Glutamatergic neuron (in vitro differentiated cells): ENCODE data around the gene DNAJB9. TPM values are rescaled to one million over a fixed set of nuclear protein-coding genes. Genes with fewer than 3 reads are reported as not detected.

Experiments
- DNase-seq: peaks from one replicate; pipeline ENCODE4 v3.0.0; 2022
- H3K27ac Mint-ChIP-seq: one replicate; pipeline ENCODE4 v1.8.0; 2020; ENCODE audit warnings: mild to moderate bottlenecking, mixed read lengths, inconsistent platforms; ENCODE audit not compliant: unreplicated experiment
- H3K27me3 Mint-ChIP-seq: one replicate; pipeline ENCODE4 v1.8.0; 2020; ENCODE audit warnings: mild to moderate bottlenecking, moderate library complexity, mixed read lengths, inconsistent platforms; ENCODE audit not compliant: unreplicated experiment
- H3K36me3 Mint-ChIP-seq: one replicate; pipeline ENCODE4 v1.8.0; 2020; ENCODE audit warnings: mild to moderate bottlenecking, mixed read lengths, inconsistent platforms; ENCODE audit not compliant: unreplicated experiment
- H3K4me1 Mint-ChIP-seq: one replicate; pipeline ENCODE4 v1.8.0; 2020; ENCODE audit warnings: mild to moderate bottlenecking, low read depth, mixed read lengths, inconsistent platforms; ENCODE audit not compliant: unreplicated experiment
- H3K4me3 Mint-ChIP-seq: one replicate; pipeline ENCODE4 v1.8.0; 2020; ENCODE audit warnings: mild to moderate bottlenecking, mixed read lengths, inconsistent platforms; ENCODE audit not compliant: unreplicated experiment
- H3K9me3 Mint-ChIP-seq: one replicate; pipeline ENCODE4 v1.8.0; 2020; ENCODE audit warnings: mild to moderate bottlenecking, moderate library complexity, mixed read lengths, inconsistent platforms; ENCODE audit not compliant: unreplicated experiment
- CTCF ChIP-seq: fragments of 200-600 bp; sonication (generic); IDR thresholded peaks from one replicate; pipeline ENCODE4 v1.5.0; 2021; ENCODE audit not compliant: partially characterized antibody, unreplicated experiment
- long read RNA-seq: library from polyadenylated mRNA; unstranded; transcript quantifications from one replicate; pipeline ENCODE4 v2.0.0, GENCODE V29; 2020; ENCODE audit not compliant: unreplicated experiment
- total RNA-seq: library from RNA; stranded (reverse); fragmentation: NEBNext Ultra II Directional; extraction: Animal tissue kit (Norgen Biotek cat#: 25700); gene quantifications from one replicate; pipeline ENCODE4 v1.2.1, GENCODE V29; 2021; ENCODE audit not compliant: unreplicated experiment

Gene DNAJB9
- total RNA-seq, result 21.6 TPM
- long read RNA-seq, transcript DNAJB9-201 (3 exons, 2,715 nt), result major isoform, 37 of 39 reads
- long read RNA-seq, partial matches to known transcripts, result 0 of 39 reads
- long read RNA-seq, other reads (novel, unspliced or antisense), result 2 of 39 reads

DNA sequence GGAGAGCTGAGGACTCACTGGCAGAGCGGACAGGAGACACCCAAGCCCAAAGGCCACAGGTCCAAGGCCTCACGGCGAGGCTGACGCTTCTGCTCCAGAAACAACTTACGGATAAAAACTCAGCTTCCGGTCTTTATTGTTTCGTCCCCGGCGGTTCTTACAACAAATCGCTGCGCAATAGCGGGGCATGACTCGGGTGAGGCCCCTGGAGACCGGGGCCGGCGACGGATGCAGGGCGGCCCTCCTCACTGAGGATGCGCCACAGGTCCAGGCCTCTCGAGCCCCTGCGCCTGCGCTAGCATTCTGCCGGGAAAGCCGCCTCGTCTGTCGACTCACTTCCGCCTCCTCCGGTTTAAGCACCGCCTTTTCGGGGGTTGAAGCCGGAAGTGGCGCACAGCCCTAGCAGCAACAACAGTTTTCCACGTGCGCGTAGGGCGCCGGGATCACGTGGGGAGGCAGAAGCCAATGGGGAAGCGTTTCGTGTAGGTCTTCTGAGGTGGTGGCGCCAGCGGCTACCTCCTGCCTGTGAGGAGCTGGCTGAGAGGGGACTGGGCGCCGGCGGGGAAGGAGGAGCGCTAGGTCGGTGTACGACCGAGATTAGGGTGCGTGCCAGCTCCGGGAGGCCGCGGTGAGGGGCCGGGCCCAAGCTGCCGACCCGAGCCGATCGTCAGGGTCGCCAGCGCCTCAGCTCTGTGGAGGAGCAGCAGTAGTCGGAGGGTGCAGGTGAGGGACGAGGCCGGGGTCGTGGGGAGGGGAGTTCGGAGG is at the start of gene DNAJB9, which contains the start of gene THAP5:
DNAJB9 (plus strand) TSS at position 494 of the 765 bp plus-strand sequence. CDS start 1,853 bp downstream, outside the sequence.
THAP5 (minus strand) TSS at position 326 of the 765 bp plus-strand sequence; CDS start at position 189, 137 bp downstream.
- DNase-seq, result peak; percentile 99
- H3K36me3 Mint-ChIP-seq, result no peaks in the 10 kb centered on the region
- H3K4me3 Mint-ChIP-seq, result peak within 1 kb of the TSS; percentile 95
- H3K9me3 Mint-ChIP-seq, result peaks cover 7% of the 10 kb centered on the region
- peak within 1 kb of the TSS; percentile 96 for H3K27ac Mint-ChIP-seq
- peaks cover 10% of the 10 kb centered on the region for H3K4me1 Mint-ChIP-seq
- TF ChIP-seq CTCF, result no peak
- peaks cover 3% of the 10 kb centered on the region for H3K27me3 Mint-ChIP-seq

GRCh38 chr7:108522780-108523179 is 46.9 kb upstream of the DNAJB9 start:
- no peaks in the 10 kb centered on the region for H3K36me3 Mint-ChIP-seq
- H3K27ac Mint-ChIP-seq, result no peak overlapping the region
- TF ChIP-seq CTCF, result no peak
- peaks cover 3% of the 10 kb centered on the region for H3K27me3 Mint-ChIP-seq
- H3K4me1 Mint-ChIP-seq, result peaks cover 40% of the 10 kb centered on the region
- DNase-seq, result no peak
- peak overlapping the region; percentile 27 for H3K4me3 Mint-ChIP-seq
- H3K9me3 Mint-ChIP-seq, result peaks cover 10% of the 10 kb centered on the region

- Mint-ChIP-seq H3K4me1 (peaks cover 29% of the 10 kb centered on the region), H3K4me3 (peak overlapping the region; percentile 94), H3K27ac (peak overlapping the region; percentile 87), H3K9me3 (peaks cover 10% of the 10 kb centered on the region), H3K36me3 (no peaks in the 10 kb centered on the region), H3K27me3 (peaks cover 5% of the 10 kb centered on the region)
- DNase-seq, result no peak
- TF ChIP-seq CTCF, result no peak
Observed at GRCh38 chr7:108525327-108525984, 44.2 kb upstream of the DNAJB9 start.

- H3K27ac Mint-ChIP-seq, result peak within 1 kb of the TSS; percentile 87
- H3K4me3 Mint-ChIP-seq, result peak within 1 kb of the TSS; percentile 94
- H3K4me1 Mint-ChIP-seq, result peaks cover 25% of the 10 kb centered on the region
- H3K9me3 Mint-ChIP-seq, result peaks cover 10% of the 10 kb centered on the region
- H3K27me3 Mint-ChIP-seq, result peaks cover 5% of the 10 kb centered on the region
- TF ChIP-seq CTCF, result no peak
- DNase-seq, result peak; percentile 100
- H3K36me3 Mint-ChIP-seq, result no peaks in the 10 kb centered on the region
Observed at GRCh38 chr7:108525985-108526767, 43.5 kb upstream of the DNAJB9 start, which contains the start of gene PNPLA8. Gene PNPLA8, minus strand, starts transcription at chr7:108526135. Its CDS starts 10,644 bp downstream, at chr7:108515491.
